NB4 (cell line): Measurements from ENCODE around the gene CHDH.

ENCODE experiments used
- POLR2A ChIP-seq: IDR thresholded peaks from 2 replicates; pipeline ENCODE4 v1.6.1; 2011; ENCODE audit warnings: mild to moderate bottlenecking; ENCODE audit not compliant: insufficient read length; ENCODE audit errors: extremely low read depth
- TF ChIP-seq, protein P1 (sequence below): IDR thresholded peaks from 2 replicates; pipeline ENCODE4 v1.6.1; 2011; ENCODE audit warnings: low read depth, low read length

DNA sequence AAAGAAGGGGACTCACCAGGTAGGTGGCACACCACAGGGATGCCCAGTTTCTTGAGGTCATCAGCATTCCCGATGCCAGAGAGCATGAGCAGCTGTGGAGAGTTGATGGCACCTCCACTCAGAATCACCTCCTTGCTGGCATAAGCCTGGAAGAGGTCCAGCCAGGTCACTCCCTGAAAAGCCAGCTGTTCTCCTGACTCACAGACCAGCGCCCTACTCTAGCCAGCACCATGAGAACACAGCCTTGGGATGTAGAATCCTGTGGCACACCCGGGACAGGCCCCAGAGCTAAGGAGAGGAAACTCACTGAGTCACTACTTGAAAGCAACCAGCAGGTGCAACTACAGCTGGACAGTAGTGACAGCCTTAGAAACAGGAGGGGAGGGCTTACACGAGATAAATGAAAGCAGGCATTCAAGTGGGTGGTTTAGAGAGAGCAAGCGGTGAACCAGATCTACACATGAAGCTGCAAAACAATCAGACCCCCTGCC lies 24.5 kb downstream of the CHDH start:
- no peak for TF ChIP-seq POLR2A
- TF ChIP-seq, protein P1, sequence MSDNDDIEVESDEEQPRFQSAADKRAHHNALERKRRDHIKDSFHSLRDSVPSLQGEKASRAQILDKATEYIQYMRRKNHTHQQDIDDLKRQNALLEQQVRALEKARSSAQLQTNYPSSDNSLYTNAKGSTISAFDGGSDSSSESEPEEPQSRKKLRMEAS = no peak
